A549 treated with dexamethasone at 1 μM for 4 hours (cell line): ENCODE results near the gene KRTAP19-8. TPM values are rescaled to one million over a fixed set of nuclear protein-coding genes. Genes with fewer than 3 reads are reported as not detected.

ENCODE experiments used
- total RNA-seq: library from RNA; stranded (reverse); fragments of 200-300 nt; extraction: Qiagen RNA extraction; gene quantifications from 5 replicates; pipeline ENCODE4 v1.2.3, GENCODE V29; 2022

KRTAP19-8 gene, protein sequence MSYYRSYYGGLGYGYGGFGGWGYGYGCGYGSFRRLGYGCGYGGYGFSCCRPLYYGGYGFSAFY
- total RNA-seq: not detected in 5 replicates

DNA sequence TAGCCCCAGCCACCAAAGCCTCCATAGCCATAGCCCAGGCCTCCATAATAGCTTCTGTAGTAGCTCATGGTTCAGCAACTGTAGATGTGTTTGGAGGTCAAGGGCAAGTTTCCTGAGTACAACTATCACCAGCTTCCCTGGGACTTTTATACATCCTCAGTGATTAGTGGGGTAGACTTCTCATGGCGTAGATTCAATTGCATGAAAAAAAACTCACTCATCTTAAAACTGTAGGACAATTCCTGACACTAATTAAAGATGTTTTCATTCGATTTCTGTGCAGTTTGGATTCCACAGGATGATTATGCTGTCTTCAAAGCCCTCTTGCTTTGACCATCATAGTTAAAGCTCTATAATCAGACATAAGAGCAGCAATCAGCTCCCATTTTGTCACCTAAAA lies at the start of gene KRTAP19-8:
Gene KRTAP19-8 (minus strand): TSS at position 101 of the 400 bp plus-strand sequence. CDS start 33 bp downstream, at position 68.

Other genes with a start within 250 kb of the KRTAP19-8 start
- gene KRTAP8-1, start 225.2 kb downstream of the KRTAP19-8 start, total RNA-seq: not detected in 5 replicates
- not detected in 5 replicates for gene KRTAP7-1, start 208.7 kb downstream of the KRTAP19-8 start, total RNA-seq
- 0.09 TPM in 1 of 5 replicates, not detected in the others for gene KRTAP11-1, start 156.9 kb downstream of the KRTAP19-8 start, total RNA-seq